WTC11 (cell line): Measurements from ENCODE around the gene TAP2. TPM values are rescaled to one million over a fixed set of nuclear protein-coding genes. Genes with fewer than 3 reads are reported as not detected.

Experiments
- ATAC-seq: fragments of 200-7000 bp; cut with Tn5 transposase; 2 replicates; pipeline ENCODE4 v1.10.0; 2021; ENCODE audit warnings: mild to moderate bottlenecking, moderate library complexity
- CTCF ChIA-PET: fragments of 300-600 bp; sonication (Branson Sonifier 250); formaldehyde crosslinking; loops from one replicate; lab custom pipeline; 2021; ENCODE audit warnings: antibody characterized with exemption; lab: Charles Lee
- POLR2A ChIA-PET: fragments of 350-600 bp; sonication (Branson Sonifier 250); formaldehyde crosslinking; loops from one replicate; lab custom pipeline; 2021; ENCODE audit warnings: antibody characterized with exemption; lab: Charles Lee
- DNase-seq: peaks from one replicate; pipeline ENCODE4 v3.0.0; 2021; ENCODE audit warnings: low spot score
- H3K27ac Mint-ChIP-seq: 2 replicates; pipeline ENCODE4 v1.8.0; 2021; ENCODE audit warnings: mixed read lengths
- H3K27me3 Mint-ChIP-seq: 2 replicates; pipeline ENCODE4 v1.8.0; 2021; ENCODE audit warnings: low read depth, mild to moderate bottlenecking, moderate library complexity, mixed read lengths
- H3K36me3 Mint-ChIP-seq: 2 replicates; pipeline ENCODE4 v1.8.0; 2021; ENCODE audit warnings: mixed read lengths
- H3K4me1 Mint-ChIP-seq: 2 replicates; pipeline ENCODE4 v1.8.0; 2022; ENCODE audit warnings: mixed read lengths
- H3K4me3 Mint-ChIP-seq: 2 replicates; pipeline ENCODE4 v1.8.0; 2021; ENCODE audit warnings: mild to moderate bottlenecking, moderate library complexity, mixed read lengths
- H3K9me3 Mint-ChIP-seq: 2 replicates; pipeline ENCODE4 v1.8.0; 2021; ENCODE audit warnings: mixed read lengths
- AFF4 ChIP-seq: sonication (generic); formaldehyde crosslinking; IDR thresholded peaks from 2 replicates; pipeline ENCODE4 v1.8.1; 2023; ENCODE audit warnings: mild to moderate bottlenecking, missing genetic modification reagents, borderline replicate concordance
- CBFB ChIP-seq: sonication (generic); formaldehyde crosslinking; IDR thresholded peaks from 2 replicates; pipeline ENCODE4 v1.8.1; 2022; ENCODE audit warnings: mild to moderate bottlenecking, low read depth, missing genetic modification reagents
- ERG ChIP-seq: fragments of 250-450 bp; sonication (Bioruptor Pico); IDR thresholded peaks from 2 replicates; pipeline ENCODE4 v1.8.0; 2021; ENCODE audit warnings: mild to moderate bottlenecking
- FOXP1 ChIP-seq: sonication (generic); formaldehyde crosslinking; IDR thresholded peaks from 2 replicates; pipeline ENCODE4 v1.8.0; 2022; ENCODE audit warnings: missing genetic modification reagents, mild to moderate bottlenecking, moderate library complexity, borderline replicate concordance
- GRHL2 ChIP-seq: fragments of 250-450 bp; sonication (Bioruptor Pico); IDR thresholded peaks from 2 replicates; pipeline ENCODE4 v1.8.0; 2022; ENCODE audit warnings: mild to moderate bottlenecking, moderate library complexity; ENCODE audit not compliant: insufficient replicate concordance, severe bottlenecking
- HMGXB4 ChIP-seq: sonication (generic); formaldehyde crosslinking; IDR thresholded peaks from 2 replicates; pipeline ENCODE4 v1.8.1; 2023; ENCODE audit warnings: mild to moderate bottlenecking, moderate library complexity, missing genetic modification reagents
- MAX ChIP-seq: sonication (generic); formaldehyde crosslinking; IDR thresholded peaks from 2 replicates; pipeline ENCODE4 v1.8.0; 2022; ENCODE audit warnings: mild to moderate bottlenecking, missing genetic modification reagents
- ZBTB43 ChIP-seq: sonication (generic); formaldehyde crosslinking; IDR thresholded peaks from 2 replicates; pipeline ENCODE4 v1.8.1; 2023; ENCODE audit warnings: mild to moderate bottlenecking, missing genetic modification reagents
- ZMAT4 ChIP-seq: fragments of 250-450 bp; sonication (Bioruptor Pico); IDR thresholded peaks from 2 replicates; pipeline ENCODE4 v1.9.0; 2021; ENCODE audit warnings: mild to moderate bottlenecking
- ZNF121 ChIP-seq: sonication (generic); formaldehyde crosslinking; IDR thresholded peaks from 2 replicates; pipeline ENCODE4 v1.8.0; 2023; ENCODE audit warnings: missing genetic modification reagents
- ZNF138 ChIP-seq: sonication (generic); formaldehyde crosslinking; conservative IDR thresholded peaks from 2 replicates; pipeline ENCODE4 v1.8.1; 2022; ENCODE audit warnings: mild to moderate bottlenecking, moderate library complexity, missing genetic modification reagents
- ZNF219 ChIP-seq: sonication (generic); formaldehyde crosslinking; IDR thresholded peaks from 2 replicates; pipeline ENCODE4 v1.8.0; 2023; ENCODE audit warnings: missing genetic modification reagents, mild to moderate bottlenecking, borderline replicate concordance
- ZNF425 ChIP-seq: fragments of 250-450 bp; sonication (Bioruptor Pico); conservative IDR thresholded peaks from 2 replicates; pipeline ENCODE4 v1.9.0; 2021; ENCODE audit warnings: mild to moderate bottlenecking
- total RNA-seq: library from RNA; stranded (reverse); gene quantifications from 3 replicates; pipeline ENCODE4 v1.2.3, GENCODE V29; 2021

TAP2 gene
- total RNA-seq, 1 experiment from 2014 or later, result 23.0 TPM

GRCh38 chr6:32815115-32815514, 23.4 kb downstream of the TAP2 start:
- no peak overlapping the region for H3K27ac Mint-ChIP-seq

More at GRCh38 chr6:32815115-32815514, 23.4 kb downstream of the TAP2 start:
- peaks cover 19% of the 10 kb centered on the region for H3K27me3 Mint-ChIP-seq
- H3K4me1 Mint-ChIP-seq, result no peaks in the 10 kb centered on the region
- no peak for DNase-seq
- CTCF ChIA-PET, result no interaction called here
- H3K9me3 Mint-ChIP-seq, result no peaks in the 10 kb centered on the region
- no peaks in the 10 kb centered on the region for H3K36me3 Mint-ChIP-seq
- POLR2A ChIA-PET, result no interaction called here
- TF ChIP-seq GRHL2 (CRISPR knock-in tag) (no peak), HMGXB4 (no peak), FOXP1 (CRISPR knock-in tag) (no peak), CBFB (CRISPR knock-in tag) (no peak), ZNF219 (no peak), ERG (CRISPR knock-in tag) (no peak), ZNF138 (no peak), ZNF425 (no peak), MAX (CRISPR knock-in tag) (no peak), ZMAT4 (no peak), ZNF121 (CRISPR knock-in tag) (no peak), ZBTB43 (CRISPR knock-in tag) (no peak), AFF4 (CRISPR knock-in tag) (no peak)
- no peak overlapping the region for H3K4me3 Mint-ChIP-seq
- ATAC-seq, result no peak
